ENCODE results near the gene BTAF1. TPM values are rescaled to one million over a fixed set of nuclear protein-coding genes. Genes with fewer than 3 reads are reported as not detected.
"Not testable (repeated sequence)": the region's sequence is repeated elsewhere in the genome, so short reads cannot be mapped to it uniquely, and the experiment has no call there.

BTAF1 gene
- total RNA-seq, 2 experiments from 2014 or later: 43.4 to 61.6 TPM

DNA sequence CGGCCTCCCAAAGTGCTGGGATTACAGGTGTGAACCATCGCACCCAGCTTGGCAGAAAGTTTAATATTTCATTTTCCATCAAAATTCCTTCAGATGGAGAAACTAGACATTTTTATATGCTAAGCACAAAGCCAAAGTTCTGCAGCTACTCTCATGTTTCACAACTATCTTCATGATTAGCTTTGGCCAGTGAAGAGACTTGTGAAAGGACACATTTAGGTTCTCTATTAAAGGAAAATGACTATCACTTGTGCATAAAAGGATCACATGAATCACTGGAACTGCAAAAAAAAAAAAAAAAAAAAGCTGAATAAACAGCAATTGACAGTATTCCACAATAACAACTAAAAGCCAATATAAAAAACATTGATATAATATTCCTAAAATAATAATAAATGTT lies 30.5 kb upstream of the BTAF1 start:
- no peak for DNase-seq
- ATAC-seq: no peak
- Mint-ChIP-seq H3K27me3 (peaks cover 22% of the 10 kb centered on the region), H3K4me1 (peaks cover 2% of the 10 kb centered on the region), H3K36me3 (peaks cover 2% of the 10 kb centered on the region), H3K4me3 (no peak overlapping the region), H3K9me3 (ENCODE audit: low read depth) (no peaks in the 10 kb centered on the region), H3K27ac (no peak overlapping the region)
- CTCF ChIA-PET: interaction anchor here (0.6 to 1.3 kb wide), 2 partner anchors 13 to 31 kb away, joined by 3 to 5 read pairs; partner anchors contain the start of gene BTAF1

DNA sequence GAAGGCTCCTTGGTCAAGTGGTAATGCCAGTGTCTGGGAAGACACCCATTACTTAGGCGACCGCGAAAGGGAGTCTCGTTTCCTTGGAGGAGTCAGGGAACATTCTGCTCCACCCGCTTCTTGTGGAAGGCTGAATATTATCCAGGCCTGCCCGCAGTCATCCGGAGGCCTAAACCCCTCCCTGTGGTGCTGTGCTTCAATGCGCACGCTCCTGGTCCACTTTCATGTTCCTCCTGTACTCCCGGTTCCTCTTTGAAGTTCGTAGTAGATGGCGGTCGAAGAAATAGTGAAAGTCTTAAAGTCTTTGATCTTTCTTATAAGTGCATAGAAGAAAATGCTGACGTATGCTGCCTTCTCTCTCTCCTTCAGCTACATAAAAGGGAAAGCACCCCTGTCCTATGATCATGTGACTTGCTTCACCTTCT lies 29.3 kb upstream of the BTAF1 start:
- H3K9me3 Mint-ChIP-seq (ENCODE audit: low read depth); H3K27ac Mint-ChIP-seq; DNase-seq; H3K36me3 Mint-ChIP-seq; CTCF ChIA-PET; H3K4me3 Mint-ChIP-seq; H3K4me1 Mint-ChIP-seq; ATAC-seq: not testable (repeated sequence)
- H3K27me3 Mint-ChIP-seq: peaks cover 24% of the 10 kb centered on the region

DNA sequence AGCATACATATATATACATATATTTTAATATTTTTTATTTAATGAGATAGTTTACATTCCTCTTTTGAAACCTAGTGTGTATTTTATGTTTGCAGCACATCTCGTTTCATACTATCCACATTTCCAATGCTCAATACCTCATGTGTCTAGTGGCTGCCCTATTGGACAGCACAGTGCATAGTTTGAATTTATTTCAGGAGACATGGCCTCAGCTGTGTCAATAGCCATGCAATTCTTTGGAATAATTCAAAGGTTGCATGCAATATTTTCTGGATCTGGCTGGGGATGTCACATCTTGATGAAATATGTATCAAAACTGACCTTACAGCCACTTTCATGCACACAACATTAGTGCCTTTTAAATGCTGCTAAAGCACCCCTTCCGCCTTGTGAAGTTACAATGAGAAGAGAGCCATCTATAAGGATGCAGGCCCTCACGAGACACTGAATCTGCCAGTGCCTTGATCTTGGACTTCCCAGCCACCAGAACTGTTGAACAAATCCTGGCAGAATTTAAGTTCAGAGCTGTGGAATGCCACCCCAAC lies 27.3 kb upstream of the BTAF1 start:
- DNase-seq: no peak
- no peak overlapping the region for H3K4me3 Mint-ChIP-seq
- CTCF ChIA-PET: interaction anchor here (1.4 kb wide), 1 partner anchor 616 kb away, joined by 3 read pairs; no protein-coding TSS in a partner anchor

DNA sequence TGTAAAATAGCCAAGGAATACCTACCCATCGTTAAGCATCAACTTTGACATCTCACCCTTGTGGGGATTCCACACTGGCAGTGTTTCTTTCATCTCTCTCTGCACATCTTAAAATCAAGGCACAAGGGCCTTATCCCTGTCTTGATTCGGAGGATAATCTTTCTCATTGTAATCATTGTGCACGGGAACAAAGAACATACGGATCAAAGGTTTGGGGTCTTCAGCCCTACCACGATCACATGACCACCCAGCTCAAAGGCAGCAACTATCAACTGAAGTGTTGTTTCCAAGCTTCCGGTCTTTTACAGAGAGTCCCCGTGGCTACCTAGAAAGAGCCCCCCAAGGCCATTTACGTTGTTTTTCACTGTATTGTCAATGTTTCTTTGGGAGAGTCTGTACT lies 26.1 kb upstream of the BTAF1 start:
- CTCF ChIA-PET: no interaction called here
- Mint-ChIP-seq H3K9me3 (ENCODE audit: low read depth) (no peaks in the 10 kb centered on the region), H3K27ac (no peak overlapping the region), H3K4me1 (peaks cover 14% of the 10 kb centered on the region), H3K4me3 (no peak overlapping the region), H3K27me3 (peaks cover 15% of the 10 kb centered on the region), H3K36me3 (peaks cover 2% of the 10 kb centered on the region)
- DNase-seq (no peak), ATAC-seq (no peak)

More for the DNA sequence above, 27.3 kb upstream of the BTAF1 start:
- Mint-ChIP-seq H3K27me3 (peaks cover 15% of the 10 kb centered on the region), H3K27ac (no peak overlapping the region), H3K4me1 (peaks cover 3% of the 10 kb centered on the region), H3K9me3 (ENCODE audit: low read depth) (no peaks in the 10 kb centered on the region), H3K36me3 (no peaks in the 10 kb centered on the region)
- no peak for ATAC-seq

DNA sequence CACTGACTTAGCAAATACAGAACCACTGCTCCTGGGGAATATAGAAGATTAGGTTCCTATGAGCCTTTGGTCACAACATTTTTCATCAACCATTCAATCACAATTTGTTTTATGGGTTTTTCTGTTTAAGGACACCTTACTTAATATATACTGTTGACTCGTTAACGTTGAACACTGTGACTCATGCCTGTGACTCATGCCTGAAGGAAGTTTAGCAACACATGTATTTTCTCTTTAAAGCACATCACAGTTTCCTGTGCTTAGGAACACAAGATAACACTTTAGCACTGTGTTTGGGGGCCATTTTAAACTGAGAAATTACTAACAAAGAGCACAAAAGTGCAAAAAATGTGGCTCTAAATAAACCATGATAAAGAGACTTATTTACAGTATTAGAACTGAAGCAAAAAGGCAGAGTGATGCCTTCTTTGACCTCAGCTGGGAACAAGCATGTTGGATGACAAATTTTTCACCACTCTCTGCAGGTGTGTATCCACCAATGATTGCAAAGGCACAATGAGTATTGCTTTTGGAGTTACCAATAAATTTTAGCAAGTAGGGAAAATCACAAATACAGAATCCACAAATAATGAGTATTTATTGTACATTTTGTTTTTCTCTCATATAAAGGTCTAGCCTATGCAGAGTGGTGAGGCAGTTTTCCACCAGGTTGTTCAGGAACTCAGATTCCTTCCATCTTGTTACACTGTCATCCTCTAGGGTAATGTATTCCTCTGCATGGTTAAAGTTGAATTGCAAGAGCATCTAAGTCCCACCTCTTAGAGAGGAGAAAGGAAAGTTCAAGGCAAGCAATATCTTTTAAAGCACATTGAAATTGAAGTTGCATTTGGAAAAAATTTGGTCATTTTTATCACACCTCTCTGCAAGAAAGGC lies 21.5 kb upstream of the BTAF1 start:
- peaks cover 23% of the 10 kb centered on the region for H3K4me1 Mint-ChIP-seq
- H3K9me3 Mint-ChIP-seq (ENCODE audit: low read depth): no peaks in the 10 kb centered on the region
- DNase-seq (peak; percentile 75), ATAC-seq (peak; percentile 100)
- peaks cover 6% of the 10 kb centered on the region for H3K27me3 Mint-ChIP-seq
- CTCF ChIA-PET: no interaction called here
- H3K4me3 Mint-ChIP-seq: no peak overlapping the region
- peak overlapping the region; percentile 86 for H3K27ac Mint-ChIP-seq
- peaks cover 14% of the 10 kb centered on the region for H3K36me3 Mint-ChIP-seq

DNA sequence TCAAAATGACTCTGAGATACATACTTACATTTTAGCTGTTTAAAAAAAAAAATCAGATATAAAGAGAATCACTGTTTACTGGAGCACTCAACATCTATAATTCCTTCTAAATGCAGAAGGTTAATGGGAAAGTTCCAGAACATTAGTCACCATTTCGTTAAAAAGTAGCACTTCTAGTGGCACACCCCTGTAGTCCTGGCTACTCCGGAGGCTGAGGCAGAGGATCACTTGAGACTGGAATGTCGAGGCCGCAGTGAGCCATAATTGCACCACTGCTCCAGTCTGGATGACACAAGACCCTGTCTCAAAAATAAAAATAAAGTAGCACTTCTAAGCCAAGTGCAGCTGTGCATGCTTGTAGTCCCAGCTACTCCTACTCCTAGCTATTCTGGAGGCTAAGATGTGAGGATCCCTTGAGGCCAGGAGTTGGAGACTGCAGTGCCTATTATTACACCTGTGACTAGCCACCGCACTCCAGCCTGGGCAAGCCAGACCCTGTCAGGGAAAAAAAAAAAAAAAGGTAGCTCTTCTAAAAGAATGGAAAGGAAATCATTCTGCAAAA lies 16.5 kb upstream of the BTAF1 start:
- no peak for ATAC-seq
- H3K27ac Mint-ChIP-seq: no peak overlapping the region

DNA sequence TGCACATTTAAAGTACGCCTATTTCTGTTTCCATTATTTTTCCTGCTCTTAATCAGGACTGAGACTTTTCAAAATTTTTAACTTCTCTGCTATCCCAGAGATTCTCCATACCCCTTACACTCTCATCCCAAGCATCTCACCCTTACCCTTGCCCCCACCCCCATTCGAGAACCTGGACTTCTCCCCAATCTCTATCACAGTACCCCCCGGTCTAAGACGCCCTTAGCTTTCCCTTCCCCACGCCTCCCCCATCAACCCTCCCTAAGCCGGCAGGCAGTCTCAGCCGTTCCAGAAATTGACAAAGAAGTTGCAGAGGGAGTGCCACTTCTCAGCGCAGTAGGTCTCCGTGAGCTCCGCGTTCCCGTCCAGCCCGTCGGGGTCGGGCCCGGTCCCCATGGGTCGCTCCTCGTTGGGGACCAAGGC lies 15.6 kb upstream of the BTAF1 start:
- H3K36me3 Mint-ChIP-seq: peaks cover 12% of the 10 kb centered on the region
- CTCF ChIA-PET: interaction anchor here (0.7 to 2.4 kb wide), 13 partner anchors 9 to 609 kb away, joined by 3 to 13 read pairs (median 5); partner anchors contain the start of genes BTAF1 and TNKS2

More for the DNA sequence above, 16.5 kb upstream of the BTAF1 start:
- DNase-seq: no peak
- H3K4me3 Mint-ChIP-seq: peak overlapping the region; percentile 84
- CTCF ChIA-PET: interaction anchor here (0.7 to 2.4 kb wide), 5 partner anchors 49 to 609 kb away, joined by 3 to 9 read pairs (median 7); partner anchors contain the start of gene TNKS2
- H3K36me3 Mint-ChIP-seq: peaks cover 12% of the 10 kb centered on the region
- H3K9me3 Mint-ChIP-seq (ENCODE audit: low read depth): no peaks in the 10 kb centered on the region
- H3K4me1 Mint-ChIP-seq: peaks cover 32% of the 10 kb centered on the region
- H3K27me3 Mint-ChIP-seq: peaks cover 2% of the 10 kb centered on the region

DNA sequence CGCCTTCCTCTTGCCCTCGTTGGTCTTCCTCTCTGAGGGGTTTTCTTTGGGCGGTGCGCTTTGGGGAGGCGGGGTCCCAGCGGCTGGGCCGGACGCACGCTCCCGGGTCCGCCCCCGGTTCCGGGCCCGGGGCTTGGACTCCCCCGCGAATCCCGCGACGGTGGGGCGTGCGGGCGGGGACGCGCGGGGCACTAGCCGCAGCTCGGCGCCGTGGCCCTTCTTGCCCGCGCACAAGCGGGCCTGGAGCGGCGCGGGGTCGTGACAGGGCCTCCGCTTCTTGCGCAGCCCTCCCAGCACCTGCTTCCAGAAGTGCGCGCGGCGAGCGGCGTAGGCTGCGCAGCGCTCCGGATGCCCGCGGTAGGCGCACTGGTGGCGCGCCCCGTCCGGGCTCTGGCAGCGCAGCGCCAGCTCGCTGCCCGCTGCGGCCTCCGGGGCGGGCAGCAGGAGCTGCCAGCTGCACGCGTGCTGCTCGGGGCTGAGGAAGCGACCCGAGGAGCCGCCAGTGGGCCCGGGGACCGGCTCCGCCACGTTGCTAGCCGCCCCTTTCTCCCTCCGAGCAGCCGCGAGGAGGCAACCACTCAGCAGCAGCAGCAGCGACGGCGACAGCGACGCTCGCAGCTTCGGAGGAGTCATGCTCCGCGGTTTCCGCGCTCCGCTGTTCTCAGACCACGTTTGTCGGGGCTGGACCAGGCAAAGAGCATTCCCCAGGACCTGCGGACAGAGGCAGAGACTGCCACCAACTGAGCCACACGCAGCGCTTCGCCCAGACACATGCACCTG lies 15.0 kb upstream of the BTAF1 start:
- DNase-seq (peak; percentile 84), ATAC-seq (peak; percentile 89)
- CTCF ChIA-PET: interaction anchor here (0.6 to 2.4 kb wide), 15 partner anchors 9 to 998 kb away, joined by 3 to 13 read pairs (median 5); partner anchors contain the start of genes BTAF1 and TNKS2
- H3K27ac Mint-ChIP-seq: peak overlapping the region; percentile 81
- H3K27me3 Mint-ChIP-seq: peaks cover 10% of the 10 kb centered on the region
- peaks cover 12% of the 10 kb centered on the region for H3K36me3 Mint-ChIP-seq
- H3K4me1 Mint-ChIP-seq: peaks cover 30% of the 10 kb centered on the region
- peak overlapping the region; percentile 84 for H3K4me3 Mint-ChIP-seq
- no peaks in the 10 kb centered on the region for H3K9me3 Mint-ChIP-seq (ENCODE audit: low read depth)

More for the DNA sequence above, 15.6 kb upstream of the BTAF1 start:
- peaks cover 28% of the 10 kb centered on the region for H3K4me1 Mint-ChIP-seq
- DNase-seq (no peak), ATAC-seq (peak; percentile 34)
- no peaks in the 10 kb centered on the region for H3K9me3 Mint-ChIP-seq (ENCODE audit: low read depth)
- peaks cover 4% of the 10 kb centered on the region for H3K27me3 Mint-ChIP-seq
- peak overlapping the region; percentile 84 for H3K4me3 Mint-ChIP-seq
- H3K27ac Mint-ChIP-seq: peak overlapping the region; percentile 81

DNA sequence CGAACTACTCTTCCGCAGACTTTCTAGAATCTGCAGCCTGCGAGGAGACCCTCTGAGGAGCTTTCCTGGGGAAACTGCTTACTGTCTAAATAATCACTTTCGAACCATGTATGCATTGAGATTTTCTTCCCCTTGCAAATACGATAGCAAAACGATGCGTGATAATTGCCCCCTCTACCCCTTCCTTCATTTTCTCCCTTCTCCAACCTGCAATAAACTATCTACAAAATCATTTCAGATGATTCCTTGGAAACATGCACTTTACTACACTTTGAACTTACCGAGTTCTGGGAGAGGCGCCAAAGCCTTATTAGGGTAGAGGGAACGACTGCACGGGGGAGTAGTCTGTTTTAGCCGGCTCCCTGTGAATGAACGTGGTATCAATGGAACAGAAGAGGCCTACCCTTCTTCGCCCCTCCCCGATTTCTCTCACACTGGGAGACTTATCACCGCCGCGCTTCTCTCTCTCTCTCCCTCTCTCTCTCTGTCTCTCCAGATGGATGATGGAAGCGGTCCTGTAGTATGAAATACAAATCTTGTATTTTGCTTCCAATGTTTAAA lies 14.4 kb upstream of the BTAF1 start, which contains the start of gene FGFBP3:
Gene FGFBP3, minus strand, starts transcription at position 370 of the 561 bp plus-strand sequence. CDS start 517 bp downstream, outside the sequence.
- DNase-seq: peak; percentile 54
- Mint-ChIP-seq H3K4me3 (peak within 1 kb of the TSS; percentile 84), H3K36me3 (peaks cover 12% of the 10 kb centered on the region), H3K27me3 (peaks cover 17% of the 10 kb centered on the region), H3K27ac (peak within 1 kb of the TSS; percentile 77), H3K9me3 (ENCODE audit: low read depth) (no peaks in the 10 kb centered on the region), H3K4me1 (peaks cover 30% of the 10 kb centered on the region)
- peak; percentile 21 for ATAC-seq
- CTCF ChIA-PET: interaction anchor here (0.6 to 2.4 kb wide), 12 partner anchors 9 to 999 kb away, joined by 3 to 13 read pairs (median 6); partner anchors contain the start of genes BTAF1 and TNKS2

DNA sequence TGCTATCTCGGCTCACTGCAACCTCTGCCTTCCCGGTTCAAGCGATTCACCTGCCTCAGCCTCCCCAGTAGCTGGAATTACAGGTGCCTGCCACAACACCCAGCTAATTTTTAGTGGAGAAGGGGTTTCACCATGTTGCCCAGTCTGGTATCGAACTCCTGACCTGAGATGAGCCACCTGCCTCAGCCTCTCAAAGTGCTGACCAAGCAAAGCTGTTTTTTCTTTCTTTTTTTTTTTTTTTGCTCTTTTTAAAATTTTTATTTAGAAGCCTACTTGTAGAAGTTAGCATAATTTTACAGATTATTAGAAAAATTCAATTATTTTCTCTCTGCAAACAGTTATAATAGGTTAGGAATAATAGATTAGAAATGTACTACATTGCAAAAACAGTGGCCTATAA lies 13.1 kb upstream of the BTAF1 start:
- Mint-ChIP-seq H3K4me1 (peaks cover 30% of the 10 kb centered on the region), H3K27ac (no peak overlapping the region), H3K4me3 (no peak overlapping the region), H3K36me3 (peaks cover 8% of the 10 kb centered on the region), H3K9me3 (ENCODE audit: low read depth) (no peaks in the 10 kb centered on the region), H3K27me3 (peaks cover 27% of the 10 kb centered on the region)
- CTCF ChIA-PET: interaction anchor here (0.9 to 1.3 kb wide), 2 partner anchors 13 to 612 kb away, joined by 5 to 7 read pairs; partner anchors contain the start of gene BTAF1
- no peak for DNase-seq
- ATAC-seq: no peak

DNA sequence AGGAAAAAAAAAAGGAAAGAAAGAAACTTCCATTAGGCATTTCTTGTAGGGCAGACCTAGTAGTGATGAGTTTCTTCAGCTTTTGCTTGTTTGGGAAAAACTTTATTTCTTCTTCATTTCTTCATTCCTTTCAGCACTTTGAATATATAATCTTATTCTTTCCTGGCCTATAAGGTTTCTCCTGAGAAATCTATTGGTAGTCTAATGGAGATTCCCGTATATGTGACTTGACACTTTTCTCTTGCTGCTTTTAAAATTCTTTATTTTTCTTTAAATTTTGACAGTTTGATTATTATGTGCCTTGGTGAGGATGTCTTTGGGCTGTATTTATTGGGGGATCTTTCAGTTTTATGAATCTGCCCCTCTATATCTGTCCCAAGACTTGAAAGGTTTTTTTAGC lies 3.9 kb upstream of the BTAF1 start:
- CTCF ChIA-PET: interaction anchor here (1.1 kb wide), 2 partner anchors 161 to 286 kb away, joined by 3 to 4 read pairs; no protein-coding TSS in a partner anchor
- Mint-ChIP-seq H3K4me1 (peaks cover 18% of the 10 kb centered on the region), H3K4me3 (no peak overlapping the region), H3K27me3 (peaks cover 33% of the 10 kb centered on the region), H3K9me3 (ENCODE audit: low read depth) (peaks cover 1% of the 10 kb centered on the region), H3K36me3 (peaks cover 6% of the 10 kb centered on the region), H3K27ac (no peak overlapping the region)
- no peak for ATAC-seq
- DNase-seq: no peak
